ENCODE data around the gene ACAA2.
"Not testable (repeated sequence)": the region's sequence is repeated elsewhere in the genome, so short reads cannot be mapped to it uniquely, and the experiment has no call there.

ACAA2 gene

GRCh38 chr18:49804096-49804495 is 9.2 kb downstream of the ACAA2 start:
- ChIA-PET CTCF (no interaction called here), POLR2A (no interaction called here)
- TF ChIP-seq PKNOX1 (IDR thresholded peaks at IDR 0.05) (no peak), CTBP1 (IDR thresholded peaks at IDR 0.05; ENCODE audit: borderline replicate concordance) (no peak), ELF4 (IDR thresholded peaks at IDR 0.05) (no peak), SP1 (IDR thresholded peaks at IDR 0.05) (no peak), SUZ12 (IDR thresholded peaks at IDR 0.05) (no peak), NFRKB (IDR thresholded peaks at IDR 0.05) (no peak), BHLHE40 (IDR thresholded peaks at IDR 0.05; ENCODE audit: borderline replicate concordance) (no peak), FOXA1 (IDR thresholded peaks at IDR 0.05) (no peak), LEF1 (IDR thresholded peaks at IDR 0.05; ENCODE audit: borderline replicate concordance) (no peak)

GRCh38 chr18:49802623-49803022 is 10.7 kb downstream of the ACAA2 start:
- TF ChIP-seq CTBP1 (IDR thresholded peaks at IDR 0.05; ENCODE audit: borderline replicate concordance), result no peak
- TF ChIP-seq FOXM1 (IDR thresholded peaks at IDR 0.05; ENCODE audit: borderline replicate concordance), result no peak
- no peak for TF ChIP-seq TARDBP (IDR thresholded peaks at IDR 0.05)
- no peak for TF ChIP-seq HDGF (IDR thresholded peaks at IDR 0.05; ENCODE audit: borderline replicate concordance)
- TF ChIP-seq FOXK2 (IDR thresholded peaks at IDR 0.05), result no peak
- TF ChIP-seq FOXA1 (IDR thresholded peaks at IDR 0.05), result no peak
- TF ChIP-seq PKNOX1 (IDR thresholded peaks at IDR 0.05), result no peak
- no peak for TF ChIP-seq ELF4 (IDR thresholded peaks at IDR 0.05)
- TF ChIP-seq SUZ12 (IDR thresholded peaks at IDR 0.05), result no peak
- no peak for TF ChIP-seq ARNT (IDR thresholded peaks at IDR 0.05)
- TF ChIP-seq LEF1 (IDR thresholded peaks at IDR 0.05; ENCODE audit: borderline replicate concordance), result no peak
- no peak for TF ChIP-seq NFRKB (IDR thresholded peaks at IDR 0.05)
- TF ChIP-seq L3MBTL2 (conservative IDR thresholded peaks at IDR 0.05), result no peak
- TF ChIP-seq ZNF384 (IDR thresholded peaks at IDR 0.05), result no peak
- TF ChIP-seq BHLHE40 (IDR thresholded peaks at IDR 0.05; ENCODE audit: borderline replicate concordance), result no peak
- no peak for DNase-seq (ENCODE audit: extremely low spot score)
- ChIA-PET POLR2A (no interaction called here), CTCF (no interaction called here)

More at GRCh38 chr18:49804096-49804495, 9.2 kb downstream of the ACAA2 start:
- DNase-seq (ENCODE audit: extremely low spot score), result no peak

DNA sequence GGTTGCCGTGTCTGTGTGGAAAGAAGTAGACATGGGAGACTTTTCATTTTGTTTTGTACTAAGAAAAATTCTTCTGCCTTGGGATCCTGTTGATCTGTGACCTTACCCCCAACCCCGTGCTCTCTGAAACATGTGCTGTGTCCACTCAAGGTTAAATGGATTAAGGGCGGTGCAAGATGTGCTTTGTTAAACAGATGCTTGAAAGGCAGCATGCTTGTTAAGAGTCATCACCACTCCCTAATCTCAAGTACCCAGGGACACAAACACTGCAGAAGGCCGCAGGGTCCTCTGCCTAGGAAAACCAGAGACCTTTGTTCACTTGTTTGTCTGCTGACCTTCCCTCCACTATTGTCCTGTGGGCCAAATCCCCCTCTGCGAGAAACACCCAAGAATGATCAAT is 12.8 kb downstream of the ACAA2 start:
- DNase-seq (ENCODE audit: extremely low spot score); CTCF ChIA-PET: not testable (repeated sequence)
- POLR2A ChIA-PET, result interaction anchor here (0.6 kb wide), 1 partner anchor 13 kb away, joined by 3 read pairs; no protein-coding TSS in a partner anchor

- DNase-seq (ENCODE audit: extremely low spot score); CTCF ChIA-PET: not testable (repeated sequence)
- POLR2A ChIA-PET, result interaction anchor here (0.6 kb wide), 1 partner anchor 14 kb away, joined by 3 read pairs; no protein-coding TSS in a partner anchor
These were observed 13.5 kb downstream of the ACAA2 start for GRCh38 chr18:49799806-49800205.

DNA sequence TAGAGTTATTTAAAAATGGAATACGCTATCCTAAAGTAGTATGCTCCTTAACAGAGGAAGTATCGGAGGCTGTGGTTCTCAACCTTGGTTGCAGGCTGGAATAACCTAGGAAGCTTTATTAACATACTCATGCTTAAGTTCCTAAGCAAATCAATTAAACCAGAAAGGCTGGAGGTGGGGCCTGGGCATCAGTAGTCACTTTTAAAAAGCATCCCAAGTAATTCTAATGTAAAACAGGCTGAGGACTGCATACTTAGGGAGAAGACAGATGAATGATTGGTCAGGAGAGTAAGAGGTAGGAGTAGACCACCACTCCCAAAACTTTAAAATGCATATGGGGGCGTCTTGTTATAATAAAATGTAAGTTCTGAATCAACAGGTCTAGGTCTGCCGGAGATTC is 15.3 kb downstream of the ACAA2 start:
- POLR2A ChIA-PET, result interaction anchor here (1.7 kb wide), 1 partner anchor 15 kb away, joined by 6 read pairs; the partner anchor contains the start of gene ACAA2

GRCh38 chr18:49795612-49796552 is 17.5 kb downstream of the ACAA2 start:
- TF ChIP-seq LEF1 (IDR thresholded peaks at IDR 0.05; ENCODE audit: borderline replicate concordance), result no peak
- TF ChIP-seq SUZ12 (IDR thresholded peaks at IDR 0.05), result no peak
- TF ChIP-seq FOXA1 (IDR thresholded peaks at IDR 0.05), result no peak
- no peak for TF ChIP-seq ZNF384 (IDR thresholded peaks at IDR 0.05)
- no peak for DNase-seq (ENCODE audit: extremely low spot score)
- ChIA-PET POLR2A (interaction anchor here (1.7 kb wide), 1 partner anchor 18 kb away, joined by 6 read pairs; the partner anchor contains the start of gene ACAA2), CTCF (no interaction called here)

More for the DNA sequence above, 15.3 kb downstream of the ACAA2 start:
- TF ChIP-seq FOXK2 (IDR thresholded peaks at IDR 0.05), result no peak
- TF ChIP-seq FOXM1 (IDR thresholded peaks at IDR 0.05; ENCODE audit: borderline replicate concordance), result no peak
- TF ChIP-seq LEF1 (IDR thresholded peaks at IDR 0.05; ENCODE audit: borderline replicate concordance), result no peak
- TF ChIP-seq FOXA1 (IDR thresholded peaks at IDR 0.05), result no peak
- TF ChIP-seq HDGF (IDR thresholded peaks at IDR 0.05; ENCODE audit: borderline replicate concordance), result no peak
- TF ChIP-seq CTBP1 (IDR thresholded peaks at IDR 0.05; ENCODE audit: borderline replicate concordance), result no peak
- no peak for TF ChIP-seq PKNOX1 (IDR thresholded peaks at IDR 0.05)
- no peak for TF ChIP-seq SP1 (IDR thresholded peaks at IDR 0.05)
- TF ChIP-seq ELF4 (IDR thresholded peaks at IDR 0.05), result no peak
- no peak for TF ChIP-seq BHLHE40 (IDR thresholded peaks at IDR 0.05; ENCODE audit: borderline replicate concordance)
- no peak for TF ChIP-seq ZNF384 (IDR thresholded peaks at IDR 0.05)
- CTCF ChIA-PET, result no interaction called here
- DNase-seq (ENCODE audit: extremely low spot score), result no peak

DNA sequence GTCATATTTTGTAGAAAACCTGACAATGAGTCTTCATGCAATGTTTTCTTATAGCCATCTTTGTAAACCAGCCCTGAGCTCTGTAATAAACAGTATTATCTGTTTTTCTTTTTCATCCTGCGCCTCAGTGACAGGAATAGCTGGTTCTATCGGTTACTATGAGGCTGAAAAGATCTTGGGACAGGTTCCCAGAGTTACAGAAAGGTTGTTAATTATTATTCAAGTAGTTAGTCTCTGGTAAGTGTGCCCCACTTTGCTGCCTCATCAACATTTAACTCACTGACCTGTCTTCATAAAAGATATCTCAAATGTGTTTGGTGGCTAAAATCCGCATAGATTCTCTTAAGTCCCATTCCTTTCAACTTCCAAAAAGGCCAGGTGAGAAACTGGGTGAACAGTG is 18.6 kb downstream of the ACAA2 start:
- ChIA-PET CTCF (interaction anchor here (1.3 kb wide), 1 partner anchor 64 kb away, joined by 3 read pairs; no protein-coding TSS in a partner anchor), POLR2A (no interaction called here)
- no peak for DNase-seq (ENCODE audit: extremely low spot score)
- TF ChIP-seq SUZ12 (IDR thresholded peaks at IDR 0.05) (no peak), NFRKB (IDR thresholded peaks at IDR 0.05) (no peak), FOXA1 (IDR thresholded peaks at IDR 0.05) (no peak), L3MBTL2 (conservative IDR thresholded peaks at IDR 0.05) (no peak), SP1 (IDR thresholded peaks at IDR 0.05) (no peak), FOXK2 (IDR thresholded peaks at IDR 0.05) (no peak), ZNF384 (IDR thresholded peaks at IDR 0.05) (no peak), ELF4 (IDR thresholded peaks at IDR 0.05) (no peak), HDGF (IDR thresholded peaks at IDR 0.05; ENCODE audit: borderline replicate concordance) (no peak)

GRCh38 chr18:49789560-49790134 is 23.7 kb downstream of the ACAA2 start:
- CTCF ChIA-PET; DNase-seq (ENCODE audit: extremely low spot score): not testable (repeated sequence)
- POLR2A ChIA-PET, result interaction anchor here (0.5 to 1.0 kb wide), 2 partner anchors 23 to 24 kb away, joined by 3 read pairs; no protein-coding TSS in a partner anchor

All from HEK293T (cell line).